Fibroblast of lung (primary cell): Measurements from ENCODE around the gene KTN1. TPM values are rescaled to one million over a fixed set of nuclear protein-coding genes. Genes with fewer than 3 reads are reported as not detected.

Source experiments
- DNase-seq, 2 donors: peaks; one replicate each; pipeline versions ENCODE4 v3.0.0 to v3.0.0-alpha.2; 2010; ENCODE audit warnings: low read depth in 2 of 2
- H2AFZ ChIP-seq: 2 replicates; pipeline ENCODE4 v1.5.1; 2012; ENCODE audit warnings: low read length, control low read depth, inconsistent platforms
- H3K27ac ChIP-seq: 2 replicates; pipeline ENCODE4 v1.5.1; 2011; ENCODE audit warnings: low read length, control low read depth; ENCODE audit not compliant: insufficient read depth
- H3K27me3 ChIP-seq: 2 replicates; pipeline ENCODE4 v1.5.1; 2011; ENCODE audit warnings: mild to moderate bottlenecking, low read length; ENCODE audit not compliant: control insufficient read depth, insufficient read depth
- H3K36me3 ChIP-seq: 2 replicates; pipeline ENCODE4 v1.5.1; 2011; ENCODE audit warnings: low read length; ENCODE audit not compliant: control insufficient read depth, insufficient read depth
- H3K4me1 ChIP-seq: 2 replicates; pipeline ENCODE4 v1.5.1; 2011; ENCODE audit warnings: low read length; ENCODE audit not compliant: control insufficient read depth, insufficient read depth; ENCODE audit errors: extremely low read depth
- H3K4me2 ChIP-seq: 2 replicates; pipeline ENCODE4 v1.5.1; 2011; ENCODE audit warnings: low read length, control low read depth; ENCODE audit not compliant: insufficient read depth; ENCODE audit errors: extremely low read depth
- H3K4me3 ChIP-seq, 4 experiments: fragments of 200-600 bp in 1 of 4; sonication (generic) in 1 of 4; replicated peaks in 1 of 4; 2 replicates each; pipeline ENCODE4 v1.5.1; 2011 to 2016; ENCODE audit warnings: low read length in 4 of 4, low read depth in 3 of 4, mild to moderate bottlenecking in 3 of 4, control low read depth in 2 of 4, inconsistent platforms in 1 of 4, mixed read lengths in 1 of 4; ENCODE audit not compliant: insufficient read depth in 1 of 4; ENCODE audit errors: control extremely low read depth in 1 of 4
- H3K79me2 ChIP-seq: 2 replicates; pipeline ENCODE4 v1.5.1; 2012; ENCODE audit warnings: mild to moderate bottlenecking, low read length, inconsistent platforms; ENCODE audit not compliant: control insufficient read depth, insufficient read depth
- H3K9ac ChIP-seq: 2 replicates; pipeline ENCODE4 v1.5.1; 2011; ENCODE audit warnings: mild to moderate bottlenecking, low read length, control low read depth; ENCODE audit not compliant: insufficient read depth
- H3K9me3 ChIP-seq: 2 replicates; pipeline ENCODE4 v1.5.1; 2012; ENCODE audit warnings: low read depth, low read length; ENCODE audit not compliant: control insufficient read depth, insufficient read depth
- H4K20me1 ChIP-seq: 2 replicates; pipeline ENCODE4 v1.5.1; 2011; ENCODE audit warnings: low read length; ENCODE audit not compliant: control insufficient read depth, insufficient read depth; ENCODE audit errors: extremely low read depth
- CTCF ChIP-seq, 2 donors: IDR thresholded peaks in 1 of 2; conservative IDR thresholded peaks in 1 of 2; 1 replicate in 1 of 2; 2 replicates in 1 of 2; pipeline ENCODE4 v1.5.1; 2011 to 2012; ENCODE audit warnings: low read length in 2 of 2, control low read depth in 1 of 2, inconsistent platforms in 1 of 2, low read depth in 1 of 2, mild to moderate bottlenecking in 1 of 2
- EZH2 ChIP-seq: IDR thresholded peaks from 2 replicates; pipeline ENCODE4 v1.5.1; 2012; ENCODE audit warnings: low read length, control low read depth, mild to moderate bottlenecking; ENCODE audit errors: missing control alignments
- polyA plus RNA-seq, 2 donors: library from polyadenylated mRNA; depleted of rRNA in 1 of 2; stranded (reverse) in 1 of 2; unstranded in 1 of 2; fragments of >200 nt; gene quantifications; 2 replicates each; pipeline ENCODE4 v1.2.1, GENCODE V29; 2011 to 2012; ENCODE audit warnings: missing spikeins in 1 of 2
- total RNA-seq: library from RNA; depleted of rRNA; stranded (reverse); fragments of >200 nt; gene quantifications from 2 replicates; pipeline ENCODE4 v1.2.1, GENCODE V29; 2014

The KTN1 gene
- total and polyA plus RNA-seq, 2 donors (not counting 1 experiment from before 2014, with no cell fraction given), result 126 to 164 TPM

DNA sequence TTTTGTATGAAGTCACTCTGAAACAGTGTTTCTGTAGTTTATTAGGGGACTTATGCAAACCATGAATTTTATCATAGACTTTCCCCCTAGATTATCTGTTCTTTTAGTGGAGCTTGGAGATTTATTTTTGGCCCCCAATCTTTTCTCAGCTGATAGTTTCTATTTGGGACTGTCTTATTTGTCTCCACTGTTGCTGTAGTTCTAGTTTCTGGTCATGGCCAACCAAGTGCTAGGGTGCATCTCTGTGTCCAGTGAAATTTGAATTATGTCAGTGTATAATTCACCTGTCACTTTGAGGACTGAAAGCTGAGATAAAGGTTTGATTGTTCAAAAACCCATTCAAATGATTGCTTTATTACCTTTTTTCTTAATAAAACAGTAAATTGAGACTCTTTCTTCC, 61.3 kb downstream of the KTN1 start:
- H3K9me3 ChIP-seq, result no peaks in the 10 kb centered on the region
- no peak overlapping the region for H3K27ac ChIP-seq
- H2AFZ ChIP-seq, result no peak overlapping the region
- no peaks in the 10 kb centered on the region for H4K20me1 ChIP-seq
- no peak overlapping the region for H3K4me2 ChIP-seq
- no peaks in the 10 kb centered on the region for H3K79me2 ChIP-seq
- H3K4me3 ChIP-seq, result no peak overlapping the region
- no peaks in the 10 kb centered on the region for H3K4me1 ChIP-seq
- no peaks in the 10 kb centered on the region for H3K36me3 ChIP-seq
- H3K9ac ChIP-seq, result no peak overlapping the region
- no peak for DNase-seq
- no peaks in the 10 kb centered on the region for H3K27me3 ChIP-seq
- TF ChIP-seq CTCF (conservative IDR thresholded peaks at IDR 0.05 in 1 of 2, IDR thresholded peaks at IDR 0.05 in 1 of 2; ENCODE audit: low read depth in 1 of 2, low read length in 2 of 2) (no peak), EZH2 (no peak)

GRCh38 chr14:55641954-55642353, 61.9 kb downstream of the KTN1 start:
- no peak for TF ChIP-seq CTCF (conservative IDR thresholded peaks at IDR 0.05 in 1 of 2, IDR thresholded peaks at IDR 0.05 in 1 of 2; ENCODE audit: low read depth in 1 of 2, low read length in 2 of 2)
- TF ChIP-seq EZH2, result no peak
- H3K79me2 ChIP-seq, result no peaks in the 10 kb centered on the region
- H3K9me3 ChIP-seq, result no peaks in the 10 kb centered on the region
- no peak overlapping the region for H2AFZ ChIP-seq
- no peaks in the 10 kb centered on the region for H3K36me3 ChIP-seq
- H3K4me3 ChIP-seq, result no peak overlapping the region
- no peak overlapping the region for H3K4me2 ChIP-seq
- DNase-seq, result no peak
- no peaks in the 10 kb centered on the region for H3K4me1 ChIP-seq
- no peak overlapping the region for H3K27ac ChIP-seq
- no peaks in the 10 kb centered on the region for H4K20me1 ChIP-seq
- no peaks in the 10 kb centered on the region for H3K27me3 ChIP-seq
- no peak overlapping the region for H3K9ac ChIP-seq

GRCh38 chr14:55645145-55645544, 65.1 kb downstream of the KTN1 start:
- no peak overlapping the region for H3K4me3 ChIP-seq
- no peak overlapping the region for H3K4me2 ChIP-seq
- no peak overlapping the region for H2AFZ ChIP-seq
- no peaks in the 10 kb centered on the region for H3K36me3 ChIP-seq
- no peak for DNase-seq
- no peak overlapping the region for H3K9ac ChIP-seq
- no peaks in the 10 kb centered on the region for H3K4me1 ChIP-seq
- TF ChIP-seq CTCF (conservative IDR thresholded peaks at IDR 0.05 in 1 of 2, IDR thresholded peaks at IDR 0.05 in 1 of 2; ENCODE audit: low read depth in 1 of 2, low read length in 2 of 2) (no peak), EZH2 (no peak)
- no peaks in the 10 kb centered on the region for H3K27me3 ChIP-seq
- no peaks in the 10 kb centered on the region for H3K9me3 ChIP-seq
- H3K27ac ChIP-seq, result no peak overlapping the region
- no peaks in the 10 kb centered on the region for H4K20me1 ChIP-seq
- no peaks in the 10 kb centered on the region for H3K79me2 ChIP-seq
